HCT116 (cell line): Measurements from ENCODE around the gene GPR61. TPM values are rescaled to one million over a fixed set of nuclear protein-coding genes. Genes with fewer than 3 reads are reported as not detected.

ENCODE experiments used
- ATAC-seq: fragments of 200-7000 bp; cut with Tn5 transposase; 2 replicates; pipeline ENCODE4 v1.9.1; 2020; ENCODE audit warnings: mild to moderate bottlenecking, moderate library complexity
- BruUV-seq: library from RNA; stranded (reverse); fragments of 400-500 nt; replicated peaks from 2 replicates; lab custom pipeline; 2021; lab: Mats Ljungman, UMichigan
- CTCF ChIA-PET: fragments of 300-600 bp; sonication (Branson Sonifier 250); formaldehyde crosslinking; loops from one replicate; lab custom pipeline; 2021; ENCODE audit warnings: antibody characterized with exemption; lab: Charles Lee
- POLR2A ChIA-PET: fragments of 300-600, 350-600 bp; sonication (Branson Sonifier 250); formaldehyde crosslinking; loops from one replicate; lab custom pipeline; 2021; ENCODE audit warnings: antibody characterized with exemption; lab: Charles Lee
- RAD21 ChIA-PET, 2 experiments: fragments of 300-600 bp; sonication (Branson Sonifier 250); formaldehyde crosslinking; loops; one replicate each; lab custom pipeline; 2023; ENCODE audit warnings: low total read pairs in 2 of 2; ENCODE audit not compliant: uncharacterized antibody in 2 of 2, unreplicated experiment in 2 of 2, low non-redundant PET in 1 of 2; lab: Charles Lee
- DNase-seq: peaks from one replicate; pipeline ENCODE4 v3.0.0-alpha.2; 2010; ENCODE audit warnings: low read depth, low spot score
- H2AFZ ChIP-seq: fragments of 200-600 bp; shearing (Covaris generic), sonication (generic); 2 replicates; pipeline ENCODE4 v1.6.1; 2017; ENCODE audit warnings: low read depth, mixed run types, mixed read lengths, antibody characterized with exemption, low read length; ENCODE audit not compliant: poor library complexity, severe bottlenecking
- H3K27ac ChIP-seq: 2 replicates; pipeline ENCODE4 v1.5.1; 2012; ENCODE audit warnings: low read depth, low read length
- H3K27me3 ChIP-seq: fragments of 200-600 bp; sonication (generic); 2 replicates; pipeline ENCODE4 v1.6.1; 2016; ENCODE audit warnings: mixed run types, low read length, mixed read lengths; ENCODE audit not compliant: insufficient read depth
- H3K36me3 ChIP-seq, 2 experiments: fragments of 200-500 bp in 1 of 2; fragments of 200-600 bp in 1 of 2; sonication (Bioruptor generic) in 1 of 2; sonication (generic) in 1 of 2; 2 replicates each; pipeline versions ENCODE4 v1.5.1 to v1.6.1; 2014 to 2016; ENCODE audit warnings: low read length in 2 of 2, inconsistent platforms in 1 of 2, mixed read lengths in 1 of 2, mixed run types in 1 of 2; ENCODE audit not compliant: insufficient read depth in 2 of 2, control insufficient read depth in 1 of 2
- H3K4me1 ChIP-seq, 2 experiments: fragments of 200-600 bp in 1 of 2; sonication (generic) in 1 of 2; 2 replicates each; pipeline versions ENCODE4 v1.5.1 to v1.6.1; 2012 to 2017; ENCODE audit warnings: low read length in 2 of 2, inconsistent platforms in 1 of 2, mild to moderate bottlenecking in 1 of 2, mixed read lengths in 1 of 2, mixed run types in 1 of 2, moderate library complexity in 1 of 2; ENCODE audit not compliant: insufficient read depth in 2 of 2, control insufficient read depth in 1 of 2
- H3K4me2 ChIP-seq: fragments of 200-600 bp; sonication (generic); 2 replicates; pipeline ENCODE4 v1.6.1; 2017; ENCODE audit warnings: mixed run types, low read length, mixed read lengths
- H3K4me3 ChIP-seq, 2 experiments: fragments of 200-600 bp in 1 of 2; sonication (generic) in 1 of 2; replicated peaks in 1 of 2; 2 replicates each; pipeline ENCODE4 v1.5.1; 2011 to 2016; ENCODE audit warnings: low read length in 2 of 2, control low read depth in 1 of 2, low read depth in 1 of 2, mild to moderate bottlenecking in 1 of 2, mixed read lengths in 1 of 2, mixed run types in 1 of 2
- H3K79me2 ChIP-seq: fragments of 200-600 bp; sonication (generic); 2 replicates; pipeline ENCODE4 v1.6.1; 2017; ENCODE audit warnings: mild to moderate bottlenecking, mixed run types, low read length, moderate library complexity, mixed read lengths; ENCODE audit not compliant: insufficient read depth
- H3K9ac ChIP-seq: fragments of 200-600 bp; sonication (generic); 2 replicates; pipeline ENCODE4 v1.6.1; 2016; ENCODE audit warnings: low read length, mixed read lengths
- H3K9me2 ChIP-seq: fragments of 200-600 bp; sonication (generic), shearing (Covaris generic); 2 replicates; pipeline ENCODE4 v1.6.1; 2017; ENCODE audit warnings: mixed run types, mild to moderate bottlenecking, moderate library complexity; ENCODE audit not compliant: insufficient read depth
- H3K9me3 ChIP-seq, 2 experiments: fragments of 200-500 bp in 1 of 2; fragments of 200-600 bp in 1 of 2; sonication (Bioruptor generic) in 1 of 2; sonication (generic) in 1 of 2; 2 replicates each; pipeline ENCODE4 v1.6.1; 2014 to 2017; ENCODE audit warnings: low read length in 2 of 2, mixed read lengths in 2 of 2, inconsistent platforms in 1 of 2, low read depth in 1 of 2, mild to moderate bottlenecking in 1 of 2, mixed run types in 1 of 2, moderate library complexity in 1 of 2; ENCODE audit not compliant: control insufficient read depth in 1 of 2, insufficient read depth in 1 of 2
- H4K20me1 ChIP-seq: fragments of 200-600 bp; sonication (generic), shearing (Covaris generic); 2 replicates; pipeline ENCODE4 v1.6.1; 2017; ENCODE audit warnings: mixed run types, mild to moderate bottlenecking, moderate library complexity; ENCODE audit not compliant: insufficient read depth
- CBX3 ChIP-seq: IDR thresholded peaks from 2 replicates; pipeline ENCODE4 v1.6.1; 2012; ENCODE audit warnings: low read depth
- CEBPB ChIP-seq: IDR thresholded peaks from 2 replicates; pipeline ENCODE4 v1.6.1; 2012; ENCODE audit warnings: low read depth
- ELF1 ChIP-seq: IDR thresholded peaks from 2 replicates; pipeline ENCODE4 v1.6.1; 2012; ENCODE audit warnings: low read depth, borderline replicate concordance
- FOSL1 ChIP-seq: IDR thresholded peaks from 2 replicates; pipeline ENCODE4 v1.6.1; 2012; ENCODE audit warnings: low read depth
- JUND ChIP-seq: IDR thresholded peaks from 2 replicates; pipeline ENCODE4 v1.6.1; 2012
- POLR2AphosphoS5 ChIP-seq: IDR thresholded peaks from 2 replicates; pipeline ENCODE4 v1.6.1; 2011; ENCODE audit warnings: mild to moderate bottlenecking, low read depth, low read length, moderate library complexity
- SIN3A ChIP-seq: IDR thresholded peaks from 2 replicates; pipeline ENCODE4 v1.6.1; 2012; ENCODE audit warnings: low read depth
- SRF ChIP-seq: IDR thresholded peaks from 2 replicates; pipeline ENCODE4 v1.6.1; 2012; ENCODE audit warnings: low read depth
- intact Hi-C: fragments of 100-400 bp; cut with micrococcal nuclease; formaldehyde crosslinking; loops from 2 replicates; pipeline ENCODE4 v1.10.0; 2022
- total RNA-seq: library from RNA; stranded (reverse); gene quantifications from one replicate; pipeline ENCODE4 v1.2.1, GENCODE V29; 2021; ENCODE audit not compliant: unreplicated experiment
- TF ChIP-seq, protein P1 (sequence below), 3 experiments: fragments of 200-600 bp in 1 of 3; sonication (generic) in 1 of 3; IDR thresholded peaks in 2 of 3; conservative IDR thresholded peaks in 1 of 3; 2 replicates each; pipeline ENCODE4 v1.5.1; 2012 to 2017; ENCODE audit warnings: low read depth in 2 of 3, low read length in 2 of 3, antibody characterized with exemption in 1 of 3, borderline replicate concordance in 1 of 3, control low read depth in 1 of 3, mild to moderate bottlenecking in 1 of 3, mixed read lengths in 1 of 3, mixed run types in 1 of 3, moderate library complexity in 1 of 3; ENCODE audit not compliant: insufficient read depth in 1 of 3
- TF ChIP-seq, protein P2 (sequence below): IDR thresholded peaks from 2 replicates; pipeline ENCODE4 v1.6.1; 2012; ENCODE audit warnings: low read depth
- TF ChIP-seq, protein P3 (sequence below): IDR thresholded peaks from 2 replicates; pipeline ENCODE4 v1.6.1; 2012

GPR61 gene
- total RNA-seq, 1 experiment from 2014 or later, result not detected

DNA sequence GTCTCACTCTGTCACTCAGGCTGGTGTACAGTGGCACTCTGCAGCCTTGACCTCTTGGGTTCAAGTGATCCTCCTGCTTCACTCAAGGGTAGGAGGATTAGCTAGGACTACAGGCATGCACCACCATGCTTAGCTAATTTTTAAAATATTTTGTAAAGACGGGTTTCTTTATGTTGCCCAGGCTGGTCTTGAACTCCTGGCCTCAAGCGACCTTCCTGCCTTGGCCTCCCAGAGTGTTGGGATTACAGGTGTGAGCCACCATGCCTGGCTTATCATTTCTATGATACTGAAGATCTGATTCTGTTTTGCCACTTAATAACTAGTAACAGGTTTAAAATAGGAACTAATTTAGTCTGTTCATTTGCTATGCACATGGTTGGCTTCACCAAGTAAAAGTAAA lies 42.3 kb downstream of the GPR61 start (continued):
- TF ChIP-seq, protein P1, sequence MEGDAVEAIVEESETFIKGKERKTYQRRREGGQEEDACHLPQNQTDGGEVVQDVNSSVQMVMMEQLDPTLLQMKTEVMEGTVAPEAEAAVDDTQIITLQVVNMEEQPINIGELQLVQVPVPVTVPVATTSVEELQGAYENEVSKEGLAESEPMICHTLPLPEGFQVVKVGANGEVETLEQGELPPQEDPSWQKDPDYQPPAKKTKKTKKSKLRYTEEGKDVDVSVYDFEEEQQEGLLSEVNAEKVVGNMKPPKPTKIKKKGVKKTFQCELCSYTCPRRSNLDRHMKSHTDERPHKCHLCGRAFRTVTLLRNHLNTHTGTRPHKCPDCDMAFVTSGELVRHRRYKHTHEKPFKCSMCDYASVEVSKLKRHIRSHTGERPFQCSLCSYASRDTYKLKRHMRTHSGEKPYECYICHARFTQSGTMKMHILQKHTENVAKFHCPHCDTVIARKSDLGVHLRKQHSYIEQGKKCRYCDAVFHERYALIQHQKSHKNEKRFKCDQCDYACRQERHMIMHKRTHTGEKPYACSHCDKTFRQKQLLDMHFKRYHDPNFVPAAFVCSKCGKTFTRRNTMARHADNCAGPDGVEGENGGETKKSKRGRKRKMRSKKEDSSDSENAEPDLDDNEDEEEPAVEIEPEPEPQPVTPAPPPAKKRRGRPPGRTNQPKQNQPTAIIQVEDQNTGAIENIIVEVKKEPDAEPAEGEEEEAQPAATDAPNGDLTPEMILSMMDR (IDR thresholded peaks at IDR 0.05 in 2 of 3, conservative IDR thresholded peaks at IDR 0.05 in 1 of 3; ENCODE audit: borderline replicate concordance in 1 of 3, insufficient read depth in 1 of 3, low read depth in 2 of 3, low read length in 2 of 3), result no peak
- TF ChIP-seq CEBPB (no peak), SRF (no peak), SIN3A (no peak), CBX3 (no peak), POLR2AphosphoS5 (no peak), ELF1 (no peak)
- TF ChIP-seq, protein P2, sequence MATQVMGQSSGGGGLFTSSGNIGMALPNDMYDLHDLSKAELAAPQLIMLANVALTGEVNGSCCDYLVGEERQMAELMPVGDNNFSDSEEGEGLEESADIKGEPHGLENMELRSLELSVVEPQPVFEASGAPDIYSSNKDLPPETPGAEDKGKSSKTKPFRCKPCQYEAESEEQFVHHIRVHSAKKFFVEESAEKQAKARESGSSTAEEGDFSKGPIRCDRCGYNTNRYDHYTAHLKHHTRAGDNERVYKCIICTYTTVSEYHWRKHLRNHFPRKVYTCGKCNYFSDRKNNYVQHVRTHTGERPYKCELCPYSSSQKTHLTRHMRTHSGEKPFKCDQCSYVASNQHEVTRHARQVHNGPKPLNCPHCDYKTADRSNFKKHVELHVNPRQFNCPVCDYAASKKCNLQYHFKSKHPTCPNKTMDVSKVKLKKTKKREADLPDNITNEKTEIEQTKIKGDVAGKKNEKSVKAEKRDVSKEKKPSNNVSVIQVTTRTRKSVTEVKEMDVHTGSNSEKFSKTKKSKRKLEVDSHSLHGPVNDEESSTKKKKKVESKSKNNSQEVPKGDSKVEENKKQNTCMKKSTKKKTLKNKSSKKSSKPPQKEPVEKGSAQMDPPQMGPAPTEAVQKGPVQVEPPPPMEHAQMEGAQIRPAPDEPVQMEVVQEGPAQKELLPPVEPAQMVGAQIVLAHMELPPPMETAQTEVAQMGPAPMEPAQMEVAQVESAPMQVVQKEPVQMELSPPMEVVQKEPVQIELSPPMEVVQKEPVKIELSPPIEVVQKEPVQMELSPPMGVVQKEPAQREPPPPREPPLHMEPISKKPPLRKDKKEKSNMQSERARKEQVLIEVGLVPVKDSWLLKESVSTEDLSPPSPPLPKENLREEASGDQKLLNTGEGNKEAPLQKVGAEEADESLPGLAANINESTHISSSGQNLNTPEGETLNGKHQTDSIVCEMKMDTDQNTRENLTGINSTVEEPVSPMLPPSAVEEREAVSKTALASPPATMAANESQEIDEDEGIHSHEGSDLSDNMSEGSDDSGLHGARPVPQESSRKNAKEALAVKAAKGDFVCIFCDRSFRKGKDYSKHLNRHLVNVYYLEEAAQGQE, result no peak

DNA sequence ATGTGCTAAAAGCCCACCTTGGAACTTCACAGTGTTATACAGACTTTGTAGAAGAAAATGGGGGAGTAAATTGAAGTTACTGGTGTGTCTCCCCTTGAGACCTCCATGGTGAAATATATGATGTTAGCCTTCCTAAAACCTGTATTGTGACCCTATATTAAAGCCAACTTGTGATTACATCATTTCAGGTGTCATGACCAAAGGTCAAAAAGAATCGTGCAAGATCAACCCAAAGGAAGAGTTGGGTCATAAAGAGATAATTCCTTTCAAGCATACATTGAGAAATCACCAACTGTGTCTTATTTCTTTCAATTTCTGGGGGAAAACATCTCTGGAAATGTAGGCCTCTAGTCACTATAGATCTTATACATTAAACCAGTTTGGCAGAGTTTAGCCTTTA lies 45.1 kb downstream of the GPR61 start:
- intact Hi-C loops, result no loop called here
- ChIA-PET RAD21 (no interaction called here), CTCF (no interaction called here), POLR2A (no interaction called here)
- no peak overlapping the region for H2AFZ ChIP-seq
- no peak overlapping the region for H3K4me3 ChIP-seq
- H3K9me3 ChIP-seq, result no peaks in the 10 kb centered on the region
- BruUV-seq, result TSS peak; percentile 4
- H3K9me2 ChIP-seq, result no peaks in the 10 kb centered on the region
- ATAC-seq (no peak), DNase-seq (no peak)
- TF ChIP-seq SRF (no peak), POLR2AphosphoS5 (no peak), FOSL1 (no peak), JUND (no peak)
- TF ChIP-seq, protein P3, sequence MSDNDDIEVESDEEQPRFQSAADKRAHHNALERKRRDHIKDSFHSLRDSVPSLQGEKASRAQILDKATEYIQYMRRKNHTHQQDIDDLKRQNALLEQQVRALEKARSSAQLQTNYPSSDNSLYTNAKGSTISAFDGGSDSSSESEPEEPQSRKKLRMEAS, result no peak
- no peak overlapping the region for H3K4me2 ChIP-seq
- no peak overlapping the region for H3K27ac ChIP-seq
- H4K20me1 ChIP-seq, result no peaks in the 10 kb centered on the region
- H3K4me1 ChIP-seq, result no peaks in the 10 kb centered on the region
- peaks cover 4% of the 10 kb centered on the region; the same call in 1 of the 2 replicates for H3K79me2 ChIP-seq
- H3K27me3 ChIP-seq, result no peaks in the 10 kb centered on the region
- no peak overlapping the region for H3K9ac ChIP-seq
- peaks cover 28 to 31% of the 10 kb centered on the region in 2 experiments for H3K36me3 ChIP-seq
